Skin of body (tissue), 2 donors: ENCODE results near the gene CCDC92. TPM values are rescaled to one million over a fixed set of nuclear protein-coding genes. Genes with fewer than 3 reads are reported as not detected.

Experiments
- DNase-seq: peaks from one replicate; lab custom pipeline; 2025; lab: John Stamatoyannopoulos, UW
- total RNA-seq: library from RNA; depleted of rRNA; stranded (reverse); fragments of >200 nt; gene quantifications from one replicate; pipeline ENCODE4 v1.2.3, GENCODE V29; 2014

The CCDC92 gene
- total RNA-seq, 1 donor from 2014 or later: 7.8 TPM

- DNase-seq: no peak
Measured at GRCh38 chr12:123976227-123976826, 3.7 kb upstream of the CCDC92 start.

GRCh38 chr12:123973552-123974341 is 1.1 kb upstream of the CCDC92 start:
- no peak for DNase-seq

- DNase-seq: no peak
Measured at GRCh38 chr12:123971770-123972456, 718 bp downstream of the CCDC92 start.

GRCh38 chr12:123971449-123971769 is 1.2 kb downstream of the CCDC92 start:
- no peak for DNase-seq

GRCh38 chr12:123967121-123967586 is 5.5 kb downstream of the CCDC92 start:
- no peak for DNase-seq

- no peak for DNase-seq
Measured at GRCh38 chr12:123966596-123966995, 6.0 kb downstream of the CCDC92 start.

GRCh38 chr12:123965382-123965781 is 7.2 kb downstream of the CCDC92 start:
- DNase-seq: no peak

- DNase-seq: no peak
Measured at GRCh38 chr12:123963821-123964220, 8.8 kb downstream of the CCDC92 start.

- no peak for DNase-seq
Measured at GRCh38 chr12:123962513-123962912, 10.1 kb downstream of the CCDC92 start.

- no peak for DNase-seq
Measured at GRCh38 chr12:123961585-123962345, 10.9 kb downstream of the CCDC92 start.

GRCh38 chr12:123960856-123961255 is 11.8 kb downstream of the CCDC92 start:
- DNase-seq: no peak

GRCh38 chr12:123960029-123960735 is 12.4 kb downstream of the CCDC92 start:
- DNase-seq: no peak

GRCh38 chr12:123958876-123959275 is 13.8 kb downstream of the CCDC92 start:
- no peak for DNase-seq

- DNase-seq: no peak
Measured at GRCh38 chr12:123958462-123958861, 14.2 kb downstream of the CCDC92 start.

GRCh38 chr12:123957196-123957595 is 15.4 kb downstream of the CCDC92 start:
- DNase-seq: no peak

- no peak for DNase-seq
Measured at GRCh38 chr12:123956249-123956648, 16.4 kb downstream of the CCDC92 start.

GRCh38 chr12:123954647-123955350 is 17.8 kb downstream of the CCDC92 start:
- no peak for DNase-seq

- DNase-seq: no peak
Measured at GRCh38 chr12:123952037-123952436, 20.6 kb downstream of the CCDC92 start.

- DNase-seq: no peak
Measured at GRCh38 chr12:123951467-123951866, 21.2 kb downstream of the CCDC92 start.
